C4-2B (cell line): Measurements from ENCODE around the gene GRID1.

Source experiments
- H3K27ac ChIP-seq: fragments of 450-650 bp; 2 replicates; pipeline ENCODE4 v1.5.1; 2017
- CTCF ChIP-seq: fragments of 450-650 bp; conservative IDR thresholded peaks from 2 replicates; pipeline ENCODE4 v1.5.1; 2017; ENCODE audit warnings: mild to moderate bottlenecking
- ZFX ChIP-seq: fragments of 450-650 bp; IDR thresholded peaks from 2 replicates; pipeline ENCODE4 v1.6.1; 2017

Gene GRID1

DNA sequence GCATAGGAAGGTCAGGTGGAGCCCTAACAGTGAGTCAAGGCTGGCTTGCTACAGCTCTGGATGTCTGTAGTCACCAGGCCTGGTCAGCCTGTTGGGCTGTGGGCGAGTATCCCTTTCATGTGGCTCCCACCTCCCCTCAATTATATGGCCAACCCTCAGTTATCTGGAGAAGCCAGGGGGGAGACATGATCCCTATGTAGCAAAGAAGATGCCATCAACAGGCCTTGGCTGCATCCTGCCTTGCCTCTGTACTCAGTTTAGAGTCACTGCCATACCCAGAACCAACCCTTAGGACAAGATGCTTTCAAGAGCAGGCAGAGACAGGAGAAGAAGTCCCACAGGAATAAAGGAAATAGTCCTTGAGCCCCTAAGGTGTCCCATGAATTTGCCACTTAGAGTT is 763.9 kb downstream of the GRID1 start:
- no peak for TF ChIP-seq ZFX
- no peak for TF ChIP-seq CTCF
- no peak overlapping the region for H3K27ac ChIP-seq

DNA sequence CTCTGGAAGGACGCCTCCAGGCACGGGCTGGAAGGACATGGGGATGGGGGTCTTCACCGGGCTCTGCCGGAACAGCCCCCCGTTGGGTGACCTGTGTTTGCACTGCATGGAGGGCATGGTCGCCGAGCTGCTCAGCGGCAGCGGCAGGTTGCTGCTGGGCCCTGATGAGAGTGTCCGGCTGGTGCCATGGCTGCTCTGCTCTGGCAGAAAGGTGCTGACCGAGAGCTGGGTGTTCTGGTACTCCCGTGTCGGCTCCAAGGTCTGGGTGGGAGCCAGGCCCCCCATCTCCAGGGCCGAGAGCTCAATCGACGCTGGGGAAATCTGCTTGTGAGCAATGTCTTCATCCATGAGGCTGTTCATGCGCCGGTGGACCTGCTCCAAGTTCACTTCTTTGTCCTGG is 764.3 kb downstream of the GRID1 start:
- TF ChIP-seq CTCF (no peak), ZFX (no peak)
- no peak overlapping the region for H3K27ac ChIP-seq

DNA sequence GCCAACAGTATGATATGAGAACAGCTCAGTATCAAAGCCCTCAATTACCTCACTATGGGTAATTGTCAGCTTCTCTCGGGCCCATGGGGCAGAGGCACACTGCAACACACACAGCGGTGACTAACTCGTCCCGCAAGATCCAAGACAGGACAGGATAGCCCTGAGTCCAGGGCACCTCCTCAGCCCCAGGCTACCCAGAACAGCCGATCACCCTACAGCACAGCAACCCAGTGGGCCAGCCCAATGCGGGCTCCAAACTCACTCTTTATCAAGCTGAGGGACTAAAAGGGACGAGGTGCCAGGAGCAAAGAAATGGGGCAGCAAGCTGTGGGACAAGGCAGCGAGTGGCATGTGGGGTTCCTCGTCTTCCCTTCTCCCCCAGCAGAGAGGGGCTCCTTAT is 765.1 kb downstream of the GRID1 start:
- no peak overlapping the region for H3K27ac ChIP-seq
- TF ChIP-seq CTCF: no peak
- TF ChIP-seq ZFX: no peak

- TF ChIP-seq ZFX: no peak
- no peak for TF ChIP-seq CTCF
- H3K27ac ChIP-seq: no peak overlapping the region
Measured at GRCh38 chr10:85600744-85601081, 765.9 kb downstream of the GRID1 start.

GRCh38 chr10:85600026-85600743 is 766.4 kb downstream of the GRID1 start:
- H3K27ac ChIP-seq: no peak overlapping the region
- TF ChIP-seq ZFX (no peak), CTCF (no peak)

GRCh38 chr10:85599081-85599480 is 767.5 kb downstream of the GRID1 start:
- no peak overlapping the region for H3K27ac ChIP-seq
- no peak for TF ChIP-seq CTCF
- TF ChIP-seq ZFX: no peak

DNA sequence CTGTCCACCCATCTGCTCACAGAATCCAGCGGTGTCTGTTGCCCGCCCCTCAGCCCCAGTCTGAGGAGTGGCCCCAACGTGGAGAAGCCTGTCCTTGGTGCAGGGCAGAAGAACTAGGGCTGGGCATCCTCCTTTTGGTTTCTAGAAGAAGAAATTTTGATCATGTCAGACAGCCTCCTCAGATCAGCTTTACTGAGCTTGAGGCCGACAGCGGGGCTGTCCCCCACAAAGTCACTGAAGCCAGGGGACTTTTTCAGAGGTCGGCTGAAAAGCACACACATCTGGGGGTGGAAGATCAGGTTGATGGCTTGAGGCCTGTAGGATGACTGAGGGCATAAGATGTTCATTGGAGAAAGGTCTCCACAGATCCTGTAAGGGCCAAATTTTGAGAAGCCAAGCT is 767.9 kb downstream of the GRID1 start:
- TF ChIP-seq ZFX: no peak
- TF ChIP-seq CTCF: no peak

More for the DNA sequence above, 767.9 kb downstream of the GRID1 start:
- H3K27ac ChIP-seq: no peak overlapping the region
